H1 (cell line): ENCODE data around the gene RIPOR1. TPM values are rescaled to one million over a fixed set of nuclear protein-coding genes. Genes with fewer than 3 reads are reported as not detected.

Source experiments
- CTCF ChIA-PET: fragments of 300-600 bp; sonication (Branson Sonifier 250); formaldehyde crosslinking; loops from one replicate; lab custom pipeline; 2021; ENCODE audit not compliant: partially characterized antibody; lab: Charles Lee
- POLR2A ChIA-PET: fragments of 300-600 bp; sonication (Branson Sonifier 250); formaldehyde crosslinking; loops from one replicate; lab custom pipeline; 2021; ENCODE audit warnings: inconsistent platforms; ENCODE audit not compliant: partially characterized antibody; lab: Charles Lee
- DNase-seq, 2 experiments: peaks; one replicate each; pipeline versions ENCODE4 v3.0.0 to v3.0.0-alpha.2; 2010 to 2022; ENCODE audit warnings: low spot score in 2 of 2, low read depth in 1 of 2, mixed read lengths in 1 of 2
- FAIRE-seq: peaks from 2 replicates; lab custom pipeline; 2011; peaks lifted over from hg19 to GRCh38; lab: Jason Lieb, UNC
- H2AFZ ChIP-seq: 2 replicates; pipeline ENCODE4 v1.8.1; 2012; ENCODE audit warnings: low read length, inconsistent platforms
- H2AK5ac ChIP-seq: 2 replicates; pipeline ENCODE4 v1.6.1; 2013; ENCODE audit warnings: low read depth, low read length
- H2BK120ac ChIP-seq: replicated peaks from 2 replicates; pipeline ENCODE3; 2013; ENCODE audit warnings: low read depth, low read length, inconsistent platforms
- H2BK12ac ChIP-seq: 2 replicates; pipeline ENCODE4 v1.6.1; 2013; ENCODE audit warnings: low read depth, low read length
- H2BK15ac ChIP-seq: 2 replicates; pipeline ENCODE4 v1.6.1; 2013; ENCODE audit warnings: low read length
- H2BK20ac ChIP-seq: 2 replicates; pipeline ENCODE4 v1.6.1; 2013; ENCODE audit warnings: low read length
- H2BK5ac ChIP-seq: 2 replicates; pipeline ENCODE4 v1.6.1; 2013; ENCODE audit warnings: low read depth, low read length
- H3K14ac ChIP-seq: 2 replicates; pipeline ENCODE4 v1.6.1; 2013; ENCODE audit warnings: inconsistent platforms; ENCODE audit not compliant: insufficient read length
- H3K18ac ChIP-seq: 2 replicates; pipeline ENCODE4 v1.6.1; 2013; ENCODE audit warnings: low read length; ENCODE audit errors: extremely low read depth
- H3K23ac ChIP-seq: 2 replicates; pipeline ENCODE4 v1.6.1; 2013; ENCODE audit warnings: inconsistent platforms; ENCODE audit not compliant: insufficient read length
- H3K23me2 ChIP-seq: 2 replicates; pipeline ENCODE4 v1.6.1; 2013; ENCODE audit warnings: low read depth, low read length
- H3K27ac ChIP-seq: 2 replicates; pipeline ENCODE4 v1.6.1; 2011; ENCODE audit warnings: low read depth, low read length, inconsistent platforms
- H3K27me3 ChIP-seq, 4 experiments: replicated peaks in 1 of 4; 1 replicate in 1 of 4; 2 replicates in 3 of 4; pipeline versions ENCODE4 v1.6.1 to v1.8.1; 2011 to 2013; ENCODE audit warnings: low read length in 3 of 4, mild to moderate bottlenecking in 3 of 4, inconsistent platforms in 2 of 4, mixed read lengths in 2 of 4, moderate library complexity in 1 of 4; ENCODE audit not compliant: control insufficient read depth in 3 of 4, insufficient read depth in 3 of 4; ENCODE audit errors: extremely low read depth in 1 of 4
- H3K36me3 ChIP-seq, 4 experiments: 2 replicates each; pipeline versions ENCODE4 v1.6.1 to v1.8.1; 2011 to 2013; ENCODE audit warnings: mild to moderate bottlenecking in 4 of 4, low read length in 3 of 4, moderate library complexity in 2 of 4, control low read depth in 1 of 4, inconsistent platforms in 1 of 4; ENCODE audit not compliant: insufficient read depth in 4 of 4, control insufficient read depth in 2 of 4
- H3K4ac ChIP-seq: replicated peaks from 2 replicates; pipeline ENCODE3; 2013; ENCODE audit warnings: low read length, low read depth, mixed read lengths, inconsistent platforms; ENCODE audit not compliant: insufficient read length
- H3K4me1 ChIP-seq, 4 experiments: replicated peaks in 1 of 4; 1 replicate in 1 of 4; 2 replicates in 3 of 4; pipeline versions ENCODE4 v1.6.1 to v1.8.1; 2011 to 2013; ENCODE audit warnings: low read length in 3 of 4, inconsistent platforms in 2 of 4, mixed read lengths in 1 of 4; ENCODE audit not compliant: insufficient read depth in 4 of 4, control insufficient read depth in 3 of 4
- H3K4me2 ChIP-seq, 2 experiments: 2 replicates each; pipeline versions ENCODE4 v1.6.1 to v1.8.1; 2011 to 2013; ENCODE audit warnings: low read depth in 2 of 2, low read length in 2 of 2, control low read depth in 1 of 2, inconsistent platforms in 1 of 2, mild to moderate bottlenecking in 1 of 2; ENCODE audit not compliant: insufficient read depth in 1 of 2
- H3K4me3 ChIP-seq, 4 experiments: fragments of 200-600, 300-600 bp in 1 of 4; sonication (generic), shearing (Covaris generic), sonication (Bioruptor Twin) in 1 of 4; 2 replicates each; pipeline versions ENCODE4 v1.5.1 to v1.8.1; 2011 to 2016; ENCODE audit warnings: low read length in 4 of 4, low read depth in 3 of 4, control low read depth in 2 of 4, inconsistent platforms in 2 of 4, mild to moderate bottlenecking in 2 of 4, mixed read lengths in 1 of 4, moderate library complexity in 1 of 4; ENCODE audit not compliant: insufficient read depth in 2 of 4; ENCODE audit errors: extremely low read depth in 1 of 4
- H3K56ac ChIP-seq: replicated peaks from 2 replicates; pipeline ENCODE3; 2013; ENCODE audit warnings: low read depth, mild to moderate bottlenecking, mixed read lengths, low read length, inconsistent platforms; ENCODE audit not compliant: insufficient read length
- H3K79me1 ChIP-seq: 2 replicates; pipeline ENCODE4 v1.6.1; 2013; ENCODE audit warnings: low read depth, low read length, control low read depth
- H3K79me2 ChIP-seq, 2 experiments: 2 replicates each; pipeline versions ENCODE4 v1.6.1 to v1.8.1; 2012 to 2013; ENCODE audit warnings: low read length in 2 of 2, mild to moderate bottlenecking in 2 of 2, inconsistent platforms in 1 of 2; ENCODE audit not compliant: insufficient read depth in 2 of 2, control insufficient read depth in 1 of 2
- H3K9ac ChIP-seq, 4 experiments: replicated peaks in 1 of 4; 1 replicate in 1 of 4; 2 replicates in 3 of 4; pipeline versions ENCODE4 v1.6.1 to v1.8.1; 2011 to 2013; ENCODE audit warnings: low read depth in 3 of 4, low read length in 3 of 4, control low read depth in 2 of 4, mild to moderate bottlenecking in 2 of 4, moderate library complexity in 2 of 4, inconsistent platforms in 1 of 4; ENCODE audit errors: extremely low read depth in 1 of 4
- H3K9me3 ChIP-seq, 2 experiments: 2 replicates each; pipeline versions ENCODE4 v1.6.1 to v1.8.1; 2012 to 2013; ENCODE audit warnings: mild to moderate bottlenecking in 2 of 2, moderate library complexity in 2 of 2, control low read depth in 1 of 2, inconsistent platforms in 1 of 2, low read depth in 1 of 2, low read length in 1 of 2, mixed read lengths in 1 of 2; ENCODE audit not compliant: insufficient read depth in 2 of 2
- H4K20me1 ChIP-seq, 2 experiments: replicated peaks in 1 of 2; 2 replicates each; pipeline versions ENCODE3 to v1.8.1; 2011 to 2013; ENCODE audit warnings: inconsistent platforms in 2 of 2, low read length in 2 of 2, mild to moderate bottlenecking in 1 of 2; ENCODE audit not compliant: insufficient read depth in 2 of 2, control insufficient read depth in 1 of 2
- H4K5ac ChIP-seq: 2 replicates; pipeline ENCODE4 v1.6.1; 2013; ENCODE audit warnings: low read length, low read depth, mixed read lengths, inconsistent platforms; ENCODE audit not compliant: insufficient read length
- H4K8ac ChIP-seq: 2 replicates; pipeline ENCODE4 v1.8.0; 2013; ENCODE audit warnings: mild to moderate bottlenecking, moderate library complexity, low read length, inconsistent platforms; ENCODE audit not compliant: insufficient read depth; ENCODE audit errors: extremely low read depth
- H4K91ac ChIP-seq: replicated peaks from 2 replicates; pipeline ENCODE3; 2013; ENCODE audit warnings: low read length, mixed read lengths, inconsistent platforms; ENCODE audit not compliant: insufficient read length
- ATF3 ChIP-seq: IDR thresholded peaks from 2 replicates; pipeline ENCODE4 v1.6.1; 2011; ENCODE audit warnings: low read depth, mild to moderate bottlenecking, low read length; ENCODE audit not compliant: insufficient read depth
- BRCA1 ChIP-seq: IDR thresholded peaks from 2 replicates; pipeline ENCODE4 v1.6.1; 2012; ENCODE audit warnings: low read depth, low read length, improper control_type of control experiment
- CTBP2 ChIP-seq: IDR thresholded peaks from 2 replicates; pipeline ENCODE4 v1.7.0; 2011; ENCODE audit warnings: borderline replicate concordance, mild to moderate bottlenecking, moderate library complexity, mixed read lengths, low read length; ENCODE audit not compliant: insufficient read depth, insufficient read length
- POLR2A ChIP-seq, 2 experiments: IDR thresholded peaks; 1 replicate in 1 of 2; 2 replicates in 1 of 2; pipeline ENCODE4 v1.6.1; 2011; ENCODE audit warnings: low read depth in 2 of 2, low read length in 2 of 2, mild to moderate bottlenecking in 2 of 2; ENCODE audit errors: control extremely low read depth in 1 of 2
- RAD21 ChIP-seq, 2 experiments: IDR thresholded peaks in 1 of 2; conservative IDR thresholded peaks in 1 of 2; 2 replicates each; pipeline ENCODE4 v1.6.1; 2011; ENCODE audit warnings: low read depth in 2 of 2, low read length in 2 of 2, improper control_type of control experiment in 1 of 2, inconsistent platforms in 1 of 2, mild to moderate bottlenecking in 1 of 2, moderate library complexity in 1 of 2
- SIN3A ChIP-seq, 2 experiments: IDR thresholded peaks in 1 of 2; conservative IDR thresholded peaks in 1 of 2; 2 replicates each; pipeline ENCODE4 v1.6.1; 2011 to 2012; ENCODE audit warnings: low read length in 2 of 2, improper control_type of control experiment in 1 of 2, low read depth in 1 of 2, mild to moderate bottlenecking in 1 of 2
- SP4 ChIP-seq: IDR thresholded peaks from 2 replicates; pipeline ENCODE4 v1.6.1; 2012; ENCODE audit warnings: low read length, inconsistent platforms
- YY1 ChIP-seq: IDR thresholded peaks from 2 replicates; pipeline ENCODE4 v1.6.1; 2011; ENCODE audit warnings: low read depth, mild to moderate bottlenecking, low read length
- WGBS, 2 experiments: shearing (Covaris generic) in 1 of 2; methylation state at CpG; one replicate each; pipeline versions ENCODE4 v1.1.6 to v1.1.7; 2013 to 2015; ENCODE audit warnings: low lambda C conversion rate in 2 of 2, mixed read lengths in 2 of 2, inconsistent platforms in 1 of 2, low coverage in 1 of 2, missing lambda C conversion rate in 1 of 2; ENCODE audit not compliant: insufficient replicate concordance in 2 of 2, insufficient coverage in 1 of 2, insufficient read length in 1 of 2; ENCODE audit errors: extremely low coverage in 1 of 2, missing lambda C conversion rate in 1 of 2; 5-methylcytosine and 5-hydroxymethylcytosine counted together
- polyA plus RNA-seq, 7 experiments: library from polyadenylated mRNA; depleted of rRNA in 3 of 7; stranded (reverse) in 5 of 7; unstranded in 2 of 7; fragments of >200 nt in 5 of 7; fragments of 200-250 nt in 2 of 7; gene quantifications; 1 replicate in 5 of 7; 2 replicates in 1 of 7; 4 replicates in 1 of 7; pipeline versions ENCODE4 v1.2.1 to v1.2.3, GENCODE V29; 2011 to 2013; ENCODE audit warnings: missing spikeins in 2 of 7, mixed read lengths in 2 of 7
- total RNA-seq: library from RNA; stranded (reverse); fragmentation: NEBNext Ultra II Directional; extraction: Animal tissue kit (Norgen Biotek cat#: 25700); gene quantifications from 2 replicates; pipeline ENCODE4 v1.2.1, GENCODE V29; 2021

Gene RIPOR1
- total and polyA plus RNA-seq, 2 of the 8 experiments (the other 6 are each of a cell fraction or from before 2014, with no cell fraction given), result 2.7 to 10.1 TPM

DNA sequence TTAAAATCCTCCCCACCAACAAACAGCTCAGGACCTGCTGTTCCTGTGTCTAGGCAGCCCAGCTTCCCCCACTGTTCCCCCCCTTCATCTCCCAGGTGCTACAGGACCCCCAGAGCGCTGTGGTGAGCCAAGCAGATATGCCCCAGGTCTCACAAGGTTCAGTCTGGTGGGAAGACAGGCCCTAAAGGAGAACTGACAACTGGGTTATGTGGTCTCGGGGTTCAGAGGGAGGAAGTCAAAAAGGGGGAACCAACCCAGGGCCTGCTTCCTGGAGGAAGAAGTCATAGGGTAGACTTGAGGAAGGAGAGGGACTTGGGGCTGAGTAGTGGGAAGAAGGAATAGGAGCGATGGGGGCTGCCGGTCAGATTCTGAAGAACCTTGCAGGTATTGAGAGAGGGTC is 2.6 kb downstream of the RIPOR1 start:
- no peak overlapping the region for H2BK120ac ChIP-seq
- peaks cover 63 to 98% (median 91%) of the 10 kb centered on the region in 4 experiments for H3K27me3 ChIP-seq
- H4K5ac ChIP-seq, result no peak overlapping the region
- no peak overlapping the region for H3K27ac ChIP-seq
- H3K9ac ChIP-seq, result no peak overlapping the region
- no peak overlapping the region; a peak in 1 of 4 replicates for H3K4me2 ChIP-seq
- H3K4ac ChIP-seq, result no peak overlapping the region
- no peak overlapping the region for H2BK12ac ChIP-seq
- no peaks in the 10 kb centered on the region for H3K79me2 ChIP-seq
- no peaks in the 10 kb centered on the region for H3K79me1 ChIP-seq
- no peak overlapping the region for H2BK20ac ChIP-seq
- WGBS, 2 experiments, result 73% methylated on average over 4 of the region's 4 CpGs; no CpG with 5 or more reads in 1 of the 2 experiments
- no peak overlapping the region for H3K23ac ChIP-seq
- H3K18ac ChIP-seq, result no peak overlapping the region
- H3K36me3 ChIP-seq, result no peaks in the 10 kb centered on the region
- peaks cover 0 to 12% (median 8%) of the 10 kb centered on the region in 4 experiments; a peak in 6 of 7 replicates for H3K4me1 ChIP-seq
- H3K56ac ChIP-seq, result no peak overlapping the region
- peaks cover 6 to 27% of the 10 kb centered on the region in 2 experiments for H4K20me1 ChIP-seq
- POLR2A ChIA-PET, result interaction anchor here (0.6 to 0.7 kb wide), 2 partner anchors 76 to 109 kb away, joined by 3 to 4 read pairs; no protein-coding TSS in a partner anchor
- no peak overlapping the region for H2AFZ ChIP-seq
- H3K23me2 ChIP-seq, result peaks cover 16% of the 10 kb centered on the region; the same call in 1 of the 2 replicates
- no peak for DNase-seq
- FAIRE-seq, result no peak
- CTCF ChIA-PET, result interaction anchor here (0.6 to 4.3 kb wide), 7 partner anchors 10 to 137 kb away, joined by 3 to 63 read pairs (median 9); partner anchors contain the start of gene CARMIL2
- H3K14ac ChIP-seq, result no peak overlapping the region
- H2BK5ac ChIP-seq, result no peak overlapping the region
- H2AK5ac ChIP-seq, result no peak overlapping the region
- H4K91ac ChIP-seq, result no peak overlapping the region
- H4K8ac ChIP-seq, result no peak overlapping the region
- H3K9me3 ChIP-seq, result no peaks in the 10 kb centered on the region
- H2BK15ac ChIP-seq, result no peak overlapping the region
- no peak overlapping the region for H3K4me3 ChIP-seq
- no peak for TF ChIP-seq SP4
- TF ChIP-seq YY1, result no peak
- no peak for TF ChIP-seq SIN3A (conservative IDR thresholded peaks at IDR 0.05 in 1 of 2, IDR thresholded peaks at IDR 0.05 in 1 of 2; ENCODE audit: low read depth in 1 of 2, low read length in 2 of 2)
- TF ChIP-seq RAD21 (IDR thresholded peaks at IDR 0.05 in 1 of 2, conservative IDR thresholded peaks at IDR 0.05 in 1 of 2; ENCODE audit: low read depth in 2 of 2, low read length in 2 of 2), result no peak
- TF ChIP-seq CTBP2, result no peak
- no peak for TF ChIP-seq BRCA1
- TF ChIP-seq ATF3, result no peak
- TF ChIP-seq POLR2A (IDR thresholded peaks at IDR 0.05; ENCODE audit: control extremely low read depth in 1 of 2, low read depth in 2 of 2, low read length in 2 of 2), result no peak
